GM18519 (cell line): ENCODE measurements around the gene ECM1.

Source experiments
- ATAC-seq: cut with Tn5 transposase; IDR thresholded peaks from one replicate; pipeline ENCODE4 v1.9.1; 2021; ENCODE audit warnings: mild to moderate bottlenecking, moderate library complexity; ENCODE audit not compliant: unreplicated experiment, low FRiP score

Gene ECM1

DNA sequence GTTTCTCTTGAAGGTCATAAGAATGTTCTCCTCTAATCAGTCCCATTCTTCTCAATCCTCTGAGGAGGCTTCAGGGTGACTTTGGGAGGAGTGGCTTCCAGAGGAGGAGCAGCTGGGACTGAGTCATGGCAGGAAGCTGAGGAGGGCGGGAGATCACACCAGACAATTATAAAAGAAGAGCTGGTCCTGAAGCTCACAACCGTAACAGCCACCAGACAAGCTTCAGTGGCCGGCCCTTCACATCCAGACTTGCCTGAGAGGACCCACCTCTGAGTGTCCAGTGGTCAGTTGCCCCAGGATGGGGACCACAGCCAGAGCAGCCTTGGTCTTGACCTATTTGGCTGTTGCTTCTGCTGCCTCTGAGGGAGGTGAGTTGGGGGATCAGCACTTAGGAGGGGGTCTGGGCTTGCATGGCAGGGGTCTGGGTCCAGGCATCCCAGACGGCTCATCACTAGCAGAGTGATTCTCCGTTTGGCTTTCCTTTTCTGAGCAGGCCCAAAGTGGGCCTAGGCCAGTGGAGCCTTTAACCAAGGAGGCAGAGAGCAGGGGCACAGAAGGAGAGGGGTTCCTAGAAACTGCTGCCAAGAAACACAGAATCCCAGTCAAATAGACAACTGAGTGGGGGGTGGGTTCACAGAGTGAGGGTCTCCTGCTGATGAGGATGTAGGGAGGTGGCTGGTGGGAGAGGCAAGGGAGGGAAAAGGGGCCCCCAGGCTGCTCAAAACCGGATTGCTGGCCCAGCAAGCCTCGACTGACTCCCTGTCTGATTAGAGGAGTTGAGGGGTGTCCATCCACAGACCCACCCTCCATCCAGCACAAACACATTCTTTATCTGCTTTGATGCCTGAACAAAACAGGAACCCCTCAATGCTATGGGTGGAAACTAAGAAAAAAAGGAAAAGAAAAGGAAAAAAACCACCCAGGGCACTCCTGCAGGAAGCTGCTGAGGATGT, at the start of gene ECM1:
Gene ECM1, plus strand, starts transcription at position 198 of the 953 bp plus-strand sequence. Its CDS starts 101 bp downstream, at position 299.
- ATAC-seq, result no peak

DNA sequence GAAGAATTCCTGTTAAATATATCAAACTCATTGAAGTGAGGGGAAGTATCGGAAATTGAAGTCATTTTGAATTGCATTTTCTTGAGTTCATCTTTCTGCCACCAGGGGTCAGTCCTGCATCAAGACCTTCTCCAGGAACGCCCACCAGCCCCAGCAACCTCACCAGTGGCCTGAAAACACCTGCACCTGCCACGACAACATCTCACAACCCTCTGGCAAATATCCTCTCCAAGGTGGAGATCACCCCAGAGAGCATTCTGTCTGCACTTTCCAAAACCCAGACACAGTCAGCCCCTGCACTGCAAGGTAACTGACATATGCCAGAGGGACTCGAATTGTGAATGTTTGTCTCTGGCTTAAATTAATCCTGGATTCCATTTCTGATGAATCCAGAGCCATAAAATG, 43.5 kb upstream of the ECM1 start:
- ATAC-seq, result no peak

DNA sequence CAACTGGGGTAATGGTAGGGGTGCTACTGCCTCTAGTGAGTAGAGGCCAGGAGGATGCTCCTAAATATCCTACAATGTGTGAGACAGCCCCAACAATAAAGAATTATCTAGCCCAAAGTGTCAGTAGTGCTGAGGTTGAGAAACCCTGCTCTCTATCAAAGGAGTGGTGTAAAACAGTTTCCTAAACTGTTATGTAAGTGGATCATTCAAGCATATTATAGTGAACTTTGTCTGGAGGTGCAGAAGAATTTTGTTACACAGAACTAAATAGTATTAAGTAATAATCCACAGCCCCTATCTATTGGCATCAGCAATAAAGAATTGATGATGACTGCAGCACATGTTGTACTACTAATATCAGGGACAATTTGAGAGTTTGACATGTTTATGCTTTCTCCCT, 40.9 kb upstream of the ECM1 start:
- no peak for ATAC-seq

GRCh38 chr1:150469291-150469690, 38.6 kb upstream of the ECM1 start:
- no peak for ATAC-seq

DNA sequence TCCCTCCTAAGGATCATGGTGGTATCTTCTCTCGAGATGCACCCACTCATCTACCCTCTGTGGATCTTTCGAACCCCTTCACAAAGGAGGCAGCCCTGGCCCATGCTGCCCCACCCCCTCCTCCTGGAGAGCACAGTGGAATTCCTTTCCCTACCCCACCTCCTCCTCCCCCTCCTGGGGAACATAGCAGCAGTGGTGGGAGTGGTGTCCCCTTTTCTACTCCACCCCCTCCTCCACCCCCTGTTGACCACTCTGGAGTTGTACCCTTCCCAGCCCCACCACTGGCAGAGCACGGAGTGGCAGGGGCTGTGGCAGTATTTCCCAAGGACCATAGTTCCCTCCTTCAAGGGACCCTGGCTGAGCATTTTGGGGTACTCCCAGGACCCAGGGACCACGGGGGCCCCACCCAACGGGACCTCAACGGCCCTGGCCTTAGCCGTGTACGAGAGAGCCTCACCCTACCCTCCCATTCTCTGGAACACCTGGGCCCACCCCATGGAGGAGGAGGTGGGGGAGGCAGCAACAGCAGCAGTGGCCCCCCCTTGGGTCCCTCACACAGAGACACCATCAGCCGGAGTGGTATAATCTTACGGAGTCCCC, 35.2 kb upstream of the ECM1 start:
- no peak for ATAC-seq

DNA sequence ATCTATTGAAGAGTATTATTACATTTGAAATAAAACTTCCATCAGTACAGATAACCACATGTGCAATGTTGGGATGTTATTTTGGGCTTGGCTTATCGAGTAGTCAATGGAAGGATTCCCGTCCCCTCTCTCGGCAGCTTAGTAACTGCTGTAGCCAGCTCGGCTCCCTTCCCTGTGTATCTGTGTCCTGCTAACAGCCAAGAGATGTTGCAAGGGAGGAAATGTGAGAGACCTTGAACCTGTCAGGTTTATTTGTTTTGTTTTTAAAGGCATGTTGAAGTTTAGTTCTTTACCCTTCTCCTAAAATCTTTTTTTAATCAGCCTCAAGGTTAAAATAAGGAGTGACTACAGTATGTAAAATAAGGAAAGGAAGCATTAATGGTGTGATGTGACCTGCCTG, 34.2 kb upstream of the ECM1 start:
- no peak for ATAC-seq

- ATAC-seq, result no peak
These were observed 33.0 kb upstream of the ECM1 start for GRCh38 chr1:150474869-150475268.

DNA sequence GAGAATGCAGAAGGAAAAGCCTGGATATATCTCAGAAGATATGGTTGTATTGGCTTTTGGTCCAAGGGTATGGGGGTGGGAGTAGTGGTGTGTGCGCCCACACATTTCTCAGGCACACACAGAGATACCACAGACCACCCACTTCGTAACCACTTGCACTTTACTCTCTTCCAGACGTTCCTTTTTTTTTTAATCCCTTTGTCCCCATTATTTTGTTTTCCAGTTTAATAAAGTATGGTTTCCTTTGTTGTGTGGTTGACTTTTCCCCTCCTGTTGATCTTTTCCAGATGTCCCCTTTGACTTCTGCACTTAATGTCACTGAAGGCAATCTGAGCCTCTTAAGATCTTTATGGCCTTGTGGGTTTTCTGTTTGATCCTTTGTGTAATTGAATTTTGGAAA, 31.2 kb upstream of the ECM1 start:
- ATAC-seq, result no peak

DNA sequence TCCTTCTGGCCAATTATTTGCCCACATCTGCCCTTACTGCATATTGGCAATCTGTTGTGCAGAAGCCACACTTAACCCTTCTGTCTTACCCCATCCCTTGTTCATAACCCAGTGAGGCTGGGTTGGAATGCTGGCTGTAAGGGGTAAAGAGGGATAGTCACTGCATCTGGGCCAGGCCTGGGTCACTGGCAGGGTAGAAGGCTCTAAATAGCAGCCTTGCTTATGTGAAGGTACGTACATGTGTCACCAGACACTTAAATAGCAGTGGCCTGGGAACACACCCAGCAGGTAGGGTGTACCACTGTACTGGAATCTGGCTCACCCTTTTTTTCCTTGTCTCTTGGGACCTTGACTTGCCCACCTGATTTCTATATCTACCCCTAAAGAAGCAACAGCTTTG, 30.6 kb upstream of the ECM1 start:
- no peak for ATAC-seq

GRCh38 chr1:150477733-150478132, 30.2 kb upstream of the ECM1 start:
- no peak for ATAC-seq

DNA sequence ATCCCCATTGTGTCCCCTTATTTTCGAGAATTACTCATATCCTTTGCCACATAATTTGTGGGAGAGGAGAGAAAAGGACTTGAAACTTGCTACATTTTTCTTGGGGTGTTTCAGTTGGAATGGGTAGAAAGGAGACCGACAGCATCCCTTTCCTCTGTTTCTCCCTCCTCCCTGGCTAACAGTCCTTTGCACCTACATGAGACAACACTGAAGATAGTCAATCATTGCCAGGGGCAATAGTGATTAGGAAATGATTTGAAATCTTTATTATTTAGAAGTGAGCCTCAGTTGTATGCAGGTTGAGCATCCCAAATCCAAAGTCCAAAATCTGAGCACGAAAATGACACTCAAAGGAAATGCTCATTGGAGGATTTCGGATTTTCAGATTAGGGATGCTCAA, 28.5 kb upstream of the ECM1 start:
- ATAC-seq, result no peak

DNA sequence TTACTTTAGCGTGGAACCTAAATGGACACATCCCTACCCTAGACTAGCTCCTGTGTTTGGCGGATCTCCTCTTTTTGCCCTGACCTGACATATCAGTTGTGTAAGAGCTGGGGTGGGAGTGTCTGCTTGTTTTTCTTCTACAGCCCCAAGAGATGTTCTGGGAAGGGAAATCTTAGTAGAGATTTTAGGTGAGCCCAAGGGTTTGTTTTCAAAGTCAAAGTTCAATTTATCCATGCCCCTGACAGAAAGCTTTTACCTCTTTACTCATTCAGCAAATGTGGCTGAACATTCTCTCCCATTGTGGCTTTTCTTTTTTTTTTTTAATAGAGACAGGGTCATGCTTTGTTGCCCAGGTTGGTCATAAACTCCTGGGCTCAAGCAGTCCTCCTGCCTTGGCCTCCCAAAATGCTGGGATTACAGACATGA, 28.0 kb upstream of the ECM1 start:
- ATAC-seq, result no peak

- no peak for ATAC-seq
These were observed 23.5 kb upstream of the ECM1 start for GRCh38 chr1:150484431-150484830.

DNA sequence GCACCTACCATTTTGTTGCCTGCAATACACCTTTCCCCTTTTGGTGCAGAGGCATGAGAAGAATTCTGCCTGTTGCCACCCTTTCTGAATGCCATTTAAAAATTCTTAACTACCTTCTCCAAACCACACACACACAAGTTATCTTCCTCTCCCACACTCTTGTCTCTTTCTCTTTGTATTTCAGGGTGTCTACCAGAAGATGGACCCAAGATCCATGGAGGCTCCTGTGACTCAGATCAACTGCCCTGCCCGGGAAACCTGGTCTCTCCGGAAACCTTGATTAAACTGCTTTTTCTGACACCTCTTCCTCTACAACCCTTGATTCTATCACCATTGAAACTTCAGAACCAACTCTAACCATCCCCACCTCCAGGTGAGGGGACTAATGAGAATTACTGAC, 23.0 kb upstream of the ECM1 start:
- ATAC-seq, result no peak

DNA sequence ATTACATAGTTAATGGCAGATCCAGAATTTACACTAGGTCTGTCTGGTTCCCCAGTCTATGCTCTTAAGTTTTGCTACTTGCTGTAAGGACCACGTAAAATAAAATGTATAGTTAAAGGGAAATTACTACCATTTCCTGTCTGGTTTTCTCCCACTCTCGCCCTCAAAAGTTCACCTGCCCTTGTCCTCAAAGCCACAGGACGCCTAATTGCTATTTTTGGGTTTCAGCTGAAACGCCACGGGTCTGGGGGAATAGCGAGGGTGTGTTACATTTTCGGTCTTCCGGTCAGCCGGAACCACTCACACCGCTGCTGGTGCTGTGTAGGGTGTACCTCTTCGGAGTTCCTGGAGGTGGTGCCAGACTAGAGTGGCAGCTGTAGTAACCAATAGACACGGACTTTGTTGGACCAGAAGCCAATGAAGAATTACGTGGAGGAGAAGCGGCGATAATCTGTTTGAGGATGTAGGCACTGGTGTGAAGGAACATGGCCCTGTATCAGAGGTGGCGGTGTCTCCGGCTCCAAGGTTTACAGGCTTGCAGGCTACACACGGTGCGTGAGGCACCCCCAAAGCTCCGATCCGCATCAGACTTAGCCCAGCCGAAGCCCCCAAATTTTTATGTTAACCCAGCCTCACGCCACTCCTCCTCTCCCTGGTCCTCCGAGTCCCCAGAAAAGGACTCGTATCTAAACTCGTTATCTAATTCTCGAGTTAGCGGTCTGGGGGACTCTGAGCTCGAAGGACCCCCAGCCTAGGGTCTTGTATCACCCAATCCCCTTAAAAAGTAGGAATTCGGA, 20.7 kb upstream of the ECM1 start, which contains the start of gene TARS2:
Gene TARS2, plus strand, starts transcription at position 454 of the 797 bp plus-strand sequence. Its CDS starts 32 bp downstream, at position 486.
- peak; percentile 95 for ATAC-seq

DNA sequence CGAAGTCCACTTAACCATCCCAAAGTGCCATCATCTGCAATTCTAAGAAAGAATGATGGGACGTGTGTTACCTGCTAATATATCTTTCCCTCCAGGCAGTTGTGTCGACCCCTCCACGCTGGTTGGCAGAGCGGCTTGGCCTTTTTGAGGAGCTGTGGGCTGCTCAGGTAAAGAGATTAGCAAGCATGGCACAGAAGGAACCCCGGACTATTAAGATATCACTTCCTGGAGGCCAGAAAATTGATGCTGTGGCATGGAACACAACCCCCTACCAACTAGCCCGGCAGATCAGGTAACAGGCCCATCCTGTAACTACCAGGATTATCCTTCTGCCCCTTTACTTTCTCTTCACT, 20.2 kb upstream of the ECM1 start:
- no peak for ATAC-seq

DNA sequence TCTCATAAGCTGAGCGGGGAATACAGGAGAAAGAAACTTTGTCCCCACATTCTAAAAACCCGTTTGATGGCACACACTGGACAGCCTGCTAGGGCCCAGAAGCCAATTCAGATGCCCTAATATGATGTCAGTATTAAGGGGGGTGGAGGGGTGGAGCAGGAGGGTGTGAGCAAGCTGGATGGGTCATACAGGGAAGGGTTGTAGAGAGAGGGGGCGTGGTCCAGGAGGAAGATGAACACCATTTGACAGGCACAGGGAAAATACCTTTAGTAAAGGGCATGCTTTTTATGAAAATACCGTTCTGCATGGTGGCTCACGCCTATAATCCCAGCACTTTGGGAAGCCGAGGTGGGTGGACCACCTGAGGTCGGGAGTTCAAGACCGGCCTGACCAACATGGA, 14.7 kb upstream of the ECM1 start:
- no peak for ATAC-seq

DNA sequence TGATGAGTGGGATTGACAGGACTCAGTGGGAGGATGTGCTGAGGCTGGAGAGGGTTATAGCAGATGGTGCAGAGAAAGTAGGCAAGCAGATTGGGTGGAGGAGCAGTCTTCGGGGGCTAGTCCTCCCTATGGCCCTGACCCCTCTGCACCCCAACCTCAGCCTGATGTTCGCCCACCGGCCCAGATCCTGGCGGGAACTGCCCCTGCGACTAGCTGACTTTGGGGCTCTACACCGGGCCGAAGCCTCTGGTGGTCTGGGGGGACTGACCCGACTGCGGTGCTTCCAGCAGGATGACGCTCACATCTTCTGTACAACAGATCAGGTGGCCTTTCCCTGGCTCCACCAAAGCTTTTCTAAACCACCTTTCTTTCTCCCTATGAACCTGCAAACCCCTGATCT, 9.6 kb upstream of the ECM1 start:
- ATAC-seq, result no peak

GRCh38 chr1:150505431-150505830, 2.5 kb upstream of the ECM1 start:
- ATAC-seq, result no peak

GRCh38 chr1:150508982-150509381, 1.1 kb downstream of the ECM1 start:
- no peak for ATAC-seq

GRCh38 chr1:150511551-150511950, 3.6 kb downstream of the ECM1 start:
- ATAC-seq, result no peak
